HT-29 (cell line): ENCODE results near the gene HK3. TPM values are rescaled to one million over a fixed set of nuclear protein-coding genes. Genes with fewer than 3 reads are reported as not detected.
"Not testable (repeated sequence)": the region's sequence is repeated elsewhere in the genome, so short reads cannot be mapped to it uniquely, and the experiment has no call there.

Experiments
- DNase-seq: peaks from one replicate; pipeline ENCODE4 v3.0.0-alpha.2; 2015; ENCODE audit warnings: low spot score
- total RNA-seq: library from RNA; depleted of rRNA; stranded (reverse); fragments of >200 nt; shearing (Covaris generic); gene quantifications from 2 replicates; pipeline ENCODE4 v1.2.3, GENCODE V29; 2014

The HK3 gene
- total RNA-seq, 1 experiment from 2014 or later, result not detected

GRCh38 chr5:176883700-176884570 is 15.2 kb downstream of the HK3 start:
- DNase-seq, result no peak

- DNase-seq, result no peak
Observed at GRCh38 chr5:176882567-176882903, 16.6 kb downstream of the HK3 start.

GRCh38 chr5:176881816-176882566 is 17.2 kb downstream of the HK3 start:
- DNase-seq, result no peak

- DNase-seq, result no peak
Observed at GRCh38 chr5:176881021-176881749, 18.0 kb downstream of the HK3 start.

- no peak for DNase-seq
Observed at GRCh38 chr5:176880366-176881020, 18.7 kb downstream of the HK3 start.

- no peak for DNase-seq
Observed at GRCh38 chr5:176879663-176880361, 19.3 kb downstream of the HK3 start.

- DNase-seq, result no peak
Observed at GRCh38 chr5:176878906-176879662, 20.1 kb downstream of the HK3 start.

- no peak for DNase-seq
Observed at GRCh38 chr5:176878463-176878862, 20.7 kb downstream of the HK3 start.

GRCh38 chr5:176877793-176878331 is 21.3 kb downstream of the HK3 start:
- DNase-seq, result no peak

- DNase-seq, result no peak
Observed at GRCh38 chr5:176876506-176877431, 22.4 kb downstream of the HK3 start.

- DNase-seq, result no peak
Observed at GRCh38 chr5:176875783-176876505, 23.2 kb downstream of the HK3 start.

- DNase-seq, result no peak
Observed at GRCh38 chr5:176875014-176875550, 24.1 kb downstream of the HK3 start.

- no peak for DNase-seq
Observed at GRCh38 chr5:176874198-176874780, 24.9 kb downstream of the HK3 start.

- no peak for DNase-seq
Observed at GRCh38 chr5:176873541-176874172, 25.5 kb downstream of the HK3 start.

- not testable (repeated sequence) for DNase-seq
Observed at GRCh38 chr5:176873011-176873410, 26.1 kb downstream of the HK3 start.

- DNase-seq, result not testable (repeated sequence)
Observed at GRCh38 chr5:176872586-176872985, 26.6 kb downstream of the HK3 start.

GRCh38 chr5:176870644-176871043 is 28.5 kb downstream of the HK3 start:
- not testable (repeated sequence) for DNase-seq
